ENCODE data around the gene TEDC1.

GRCh38 chr14:105491366-105491973 lies 424 bp downstream of the TEDC1 start:
- no peak for TF ChIP-seq POLR2AphosphoS5 (IDR thresholded peaks at IDR 0.05)
- no peak for TF ChIP-seq CTCF (IDR thresholded peaks at IDR 0.05)
